Right lobe of liver (tissue), 6 donors: Measurements from ENCODE around the gene PDE6G. TPM values are rescaled to one million over a fixed set of nuclear protein-coding genes. Genes with fewer than 3 reads are reported as not detected.

Experiments used
- ATAC-seq, 4 donors: fragments of 200-7000 bp; cut with Tn5 transposase; one replicate each; pipeline ENCODE4 v1.9.1; 2020; ENCODE audit warnings: mild to moderate bottlenecking in 4 of 4, moderate library complexity in 4 of 4
- DNase-seq, 3 donors: peaks; one replicate each; pipeline ENCODE4 v3.0.0-alpha.2; 2020
- H3K27ac ChIP-seq, 3 donors: fragments of 200-600 bp; one replicate each; pipeline ENCODE4 v1.8.0; 2022
- H3K27me3 ChIP-seq, 2 donors: fragments of 200-600 bp; one replicate each; pipeline ENCODE4 v1.8.0; 2022
- H3K36me3 ChIP-seq, 4 donors: fragments of 200-600 bp; sonication (generic) in 1 of 4; one replicate each; pipeline versions ENCODE4 v1.5.1 to v1.8.0; 2017 to 2022; ENCODE audit warnings: control low read depth in 1 of 4
- H3K4me1 ChIP-seq, 4 donors: fragments of 200-600 bp; sonication (generic) in 1 of 4; one replicate each; pipeline versions ENCODE4 v1.5.1 to v1.8.0; 2017 to 2022; ENCODE audit warnings: control low read depth in 1 of 4
- H3K4me3 ChIP-seq, 3 donors: fragments of 200-600 bp; one replicate each; pipeline ENCODE4 v1.8.0; 2022
- H3K9me3 ChIP-seq, 4 donors: fragments of 200-600 bp; sonication (generic) in 1 of 4; one replicate each; pipeline versions ENCODE4 v1.5.1 to v1.8.0; 2017 to 2022; ENCODE audit warnings: control low read depth in 1 of 4
- POLR2A ChIP-seq: fragments of 450-650 bp; IDR thresholded peaks from one replicate; pipeline ENCODE4 v1.6.1; 2017; ENCODE audit warnings: antibody characterized with exemption, mild to moderate bottlenecking
- WGBS: methylation state at CpG from one replicate; pipeline ENCODE4 v1.1.6; 2018; ENCODE audit warnings: low coverage, low lambda C conversion rate; ENCODE audit not compliant: insufficient coverage; ENCODE audit errors: missing lambda C conversion rate; 5-methylcytosine and 5-hydroxymethylcytosine counted together
- intact Hi-C, 2 donors: fragments of 100-400 bp; cut with DNase I; formaldehyde crosslinking; loops; one replicate each; pipeline versions ENCODE4 v1.11.2 to v1.14.1; 2022
- total RNA-seq, 6 experiments: library from RNA; depleted of rRNA in 2 of 6; stranded (reverse); fragments of >200 nt in 2 of 6; fragmentation: NEBNext Ultra II Directional in 3 of 6; extraction: Animal tissue kit (Norgen Biotek cat#: 25700) in 3 of 6; gene quantifications; one replicate each; pipeline versions ENCODE4 v1.1.0 to v1.2.4, GENCODE V29; 2016 to 2023
- TF ChIP-seq, protein P1 (sequence below), 4 donors: fragments of 200-600 bp in 3 of 4; fragments of 450-650 bp in 1 of 4; IDR thresholded peaks; one replicate each; pipeline versions ENCODE4 v1.5.1 to v1.8.0; 2016 to 2022; ENCODE audit warnings: antibody characterized with exemption in 4 of 4, mild to moderate bottlenecking in 2 of 4
- donor health status: DM: no; HTN: yes; CAD: no.
- donor health status: DM: no; HTN: no; CAD: no.
- donor health status: DM: no; HTN: no; CAD: no.
- donor health status: DM: no; HTN: yes; CAD: no.
- donor health status: DM: no; HTN: yes; CAD: no.

PDE6G gene
- total RNA-seq, 6 experiments from 2014 or later = 0.40 to 0.93 (median 0.68) TPM; not detected in 2

DNA sequence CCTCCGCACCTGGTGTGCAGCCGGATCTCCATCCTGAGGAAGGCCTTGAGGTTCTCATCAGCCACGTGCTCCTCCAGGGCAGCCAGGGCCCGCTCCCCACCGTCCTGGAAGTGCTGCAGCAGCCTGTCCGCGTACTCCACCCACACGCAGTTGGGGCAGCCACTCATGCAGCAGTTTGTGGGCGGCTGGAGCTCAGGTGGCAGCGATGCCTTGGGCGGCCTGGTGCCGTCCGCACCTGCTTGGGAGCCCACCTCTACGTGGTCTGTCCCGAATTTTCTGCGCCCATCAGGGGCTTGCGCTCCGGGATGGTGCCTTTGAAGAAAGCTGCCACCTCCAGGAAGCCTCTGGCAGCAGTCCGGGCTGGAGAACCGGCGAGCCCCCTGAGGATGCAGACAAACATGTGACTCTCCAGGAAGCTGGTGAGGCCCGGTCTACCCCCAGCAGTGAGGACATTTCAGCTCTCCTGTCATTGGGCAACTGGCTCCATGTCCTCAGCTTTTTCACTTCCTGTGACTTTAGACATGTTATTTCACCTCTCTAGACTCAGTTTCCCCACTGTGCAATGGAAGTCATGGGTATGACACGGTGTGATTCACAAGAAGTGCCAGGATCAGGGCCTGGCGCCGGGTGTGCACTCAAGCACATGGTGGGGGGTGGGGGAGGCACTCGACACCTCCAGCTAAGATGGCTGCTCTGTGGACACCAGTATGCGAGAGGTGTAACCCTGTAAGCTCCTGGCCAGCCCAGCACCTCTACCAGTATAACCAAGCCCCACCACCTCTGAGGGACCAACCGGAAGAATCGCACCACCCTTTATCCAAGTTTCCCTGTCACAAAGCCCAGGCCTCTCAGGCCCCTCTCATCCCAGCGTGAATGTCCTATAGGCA is 9.1 kb upstream of the PDE6G start:
- Histone ChIP-seq H3K36me3 (peaks cover 0 to 18% (median 1%) of the 10 kb centered on the region in 4 donors), H3K4me3 (peak overlapping the region; percentile 98), H3K27ac (peak overlapping the region in 2 of 3 donors; percentile 71 to 86), H3K27me3 (no peaks in the 10 kb centered on the region), H3K4me1 (peaks cover 0 to 15% (median 3%) of the 10 kb centered on the region in 4 donors), H3K9me3 (no peaks in the 10 kb centered on the region)
- DNase-seq (no peak), ATAC-seq (peak in 2 of 4 donors; percentile 7 to 9)
- intact Hi-C loops = no loop called here
- TF ChIP-seq, protein P1, sequence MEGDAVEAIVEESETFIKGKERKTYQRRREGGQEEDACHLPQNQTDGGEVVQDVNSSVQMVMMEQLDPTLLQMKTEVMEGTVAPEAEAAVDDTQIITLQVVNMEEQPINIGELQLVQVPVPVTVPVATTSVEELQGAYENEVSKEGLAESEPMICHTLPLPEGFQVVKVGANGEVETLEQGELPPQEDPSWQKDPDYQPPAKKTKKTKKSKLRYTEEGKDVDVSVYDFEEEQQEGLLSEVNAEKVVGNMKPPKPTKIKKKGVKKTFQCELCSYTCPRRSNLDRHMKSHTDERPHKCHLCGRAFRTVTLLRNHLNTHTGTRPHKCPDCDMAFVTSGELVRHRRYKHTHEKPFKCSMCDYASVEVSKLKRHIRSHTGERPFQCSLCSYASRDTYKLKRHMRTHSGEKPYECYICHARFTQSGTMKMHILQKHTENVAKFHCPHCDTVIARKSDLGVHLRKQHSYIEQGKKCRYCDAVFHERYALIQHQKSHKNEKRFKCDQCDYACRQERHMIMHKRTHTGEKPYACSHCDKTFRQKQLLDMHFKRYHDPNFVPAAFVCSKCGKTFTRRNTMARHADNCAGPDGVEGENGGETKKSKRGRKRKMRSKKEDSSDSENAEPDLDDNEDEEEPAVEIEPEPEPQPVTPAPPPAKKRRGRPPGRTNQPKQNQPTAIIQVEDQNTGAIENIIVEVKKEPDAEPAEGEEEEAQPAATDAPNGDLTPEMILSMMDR (IDR thresholded peaks at IDR 0.05) = no peak
- TF ChIP-seq POLR2A = no peak
- WGBS = 24% methylated on average over 11 of the region's 30 CpGs

DNA sequence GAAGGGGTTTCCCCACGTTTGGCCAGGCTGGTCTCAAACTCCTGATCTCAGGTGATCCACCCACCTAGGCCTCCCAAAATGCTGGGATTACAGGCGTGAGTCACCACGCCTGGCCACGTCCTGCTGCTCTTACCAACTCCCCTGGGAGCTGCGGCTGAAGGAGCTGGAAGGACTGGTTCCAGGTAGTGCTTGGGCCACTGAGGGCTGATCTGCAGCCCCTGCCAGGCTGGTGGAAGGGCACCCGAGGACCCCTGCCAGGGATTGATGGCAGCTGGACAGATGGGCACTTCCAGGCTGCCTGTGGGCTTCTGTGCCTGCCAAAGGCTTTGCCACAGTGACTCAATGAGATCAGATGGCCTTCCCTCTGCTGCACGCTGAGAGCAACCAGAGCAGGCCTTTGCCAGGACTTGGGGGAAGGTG is 7.7 kb upstream of the PDE6G start:
- Histone ChIP-seq H3K9me3 (no peaks in the 10 kb centered on the region), H3K27me3 (no peaks in the 10 kb centered on the region), H3K27ac (no peak overlapping the region), H3K4me3 (no peak overlapping the region), H3K4me1 (peaks cover 0 to 15% (median 3%) of the 10 kb centered on the region in 4 donors), H3K36me3 (peaks cover 0 to 10% (median 0%) of the 10 kb centered on the region in 4 donors)
- intact Hi-C loops = no loop called here
- ATAC-seq (no peak), DNase-seq (no peak)
- WGBS = no CpG with 5 or more reads among the region's 7 CpGs
- no peak for TF ChIP-seq POLR2A
- TF ChIP-seq, protein P1 (IDR thresholded peaks at IDR 0.05) = no peak

DNA sequence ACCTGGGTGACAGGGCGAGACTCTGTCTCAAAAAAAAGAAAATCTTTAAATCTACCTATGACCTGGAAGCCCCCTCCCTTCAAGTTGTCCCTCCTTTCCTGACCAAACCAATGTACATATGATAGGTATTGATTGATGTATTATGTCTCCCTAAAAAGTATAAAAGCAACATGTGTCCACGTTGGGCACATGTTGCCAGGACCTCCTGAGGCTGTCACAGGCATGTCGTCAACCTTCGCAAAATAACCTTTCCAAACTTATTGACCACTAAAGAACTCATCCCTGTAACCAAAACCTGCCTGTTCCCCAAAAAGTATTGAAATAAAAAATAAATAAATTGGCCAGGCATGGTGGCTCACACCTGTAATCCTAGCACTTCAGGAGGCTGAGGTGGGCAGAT is 5.7 kb upstream of the PDE6G start:
- ATAC-seq (no peak), DNase-seq (no peak)
- TF ChIP-seq, protein P1 (IDR thresholded peaks at IDR 0.05) = no peak
- TF ChIP-seq POLR2A = no peak
- Histone ChIP-seq H3K9me3 (no peaks in the 10 kb centered on the region), H3K27ac (no peak overlapping the region), H3K4me3 (no peak overlapping the region), H3K4me1 (peaks cover 0 to 7% (median 3%) of the 10 kb centered on the region in 4 donors), H3K36me3 (peaks cover 0 to 5% (median 0%) of the 10 kb centered on the region in 4 donors), H3K27me3 (no peaks in the 10 kb centered on the region)
- WGBS = 94% methylated on average over 4 of the region's 4 CpGs
- intact Hi-C loops = no loop called here

DNA sequence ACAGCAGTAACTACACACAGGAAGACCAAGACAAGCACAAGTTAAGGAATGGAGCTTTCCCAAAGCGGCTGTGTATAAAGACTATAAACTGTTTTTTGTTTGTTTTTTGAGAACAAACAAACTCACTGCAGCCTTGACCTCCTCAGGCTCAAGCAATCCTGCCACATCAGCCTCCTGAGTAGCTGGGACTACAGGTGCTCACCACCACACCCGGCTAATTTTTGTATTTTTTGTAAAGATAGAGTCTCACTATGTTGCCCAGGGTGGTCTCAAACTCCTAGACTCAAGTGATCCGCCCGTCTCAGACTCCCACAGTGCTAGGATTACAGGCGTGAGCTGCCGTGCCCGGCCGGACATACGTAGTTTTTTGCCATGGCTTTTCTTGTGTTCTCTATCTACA is 4.1 kb upstream of the PDE6G start:
- no peaks in the 10 kb centered on the region for H3K9me3 ChIP-seq
- no peak for DNase-seq
- H3K27me3 ChIP-seq = no peaks in the 10 kb centered on the region
- H3K4me3 ChIP-seq = no peak overlapping the region
- no peak for TF ChIP-seq POLR2A
- TF ChIP-seq, protein P1 (IDR thresholded peaks at IDR 0.05) = no peak
- ATAC-seq = no peak
- no peak overlapping the region for H3K27ac ChIP-seq
- WGBS = 85% methylated on average over 8 of the region's 9 CpGs
- peaks cover 0 to 4% (median 1%) of the 10 kb centered on the region in 4 donors for H3K4me1 ChIP-seq
- peaks cover 0 to 5% (median 0%) of the 10 kb centered on the region in 4 donors for H3K36me3 ChIP-seq
- intact Hi-C loops = no loop called here
